ENCODE data around the gene ASPDH. TPM values are rescaled to one million over a fixed set of nuclear protein-coding genes. Genes with fewer than 3 reads are reported as not detected.
"Not testable (repeated sequence)": the region's sequence is repeated elsewhere in the genome, so short reads cannot be mapped to it uniquely, and the experiment has no call there.

The ASPDH gene
- polyA plus RNA-seq, 12 donors: 0.18 to 1.9 (median 0.65) TPM; not detected in 2

GRCh38 chr19:50478901-50479715 is 34.6 kb downstream of the ASPDH start:
- no peak for DNase-seq

- no peak for DNase-seq
Measured at GRCh38 chr19:50477751-50478515, 35.8 kb downstream of the ASPDH start.

GRCh38 chr19:50476907-50477238 is 36.8 kb downstream of the ASPDH start:
- DNase-seq: no peak

GRCh38 chr19:50476224-50476906 is 37.3 kb downstream of the ASPDH start, which contains the start of the genes EMC10 and GARIN5A:
EMC10 (plus strand) TSS chr19:50476507; CDS start chr19:50476545, 38 bp downstream.
GARIN5A (minus strand) TSS chr19:50476848; CDS start chr19:50476388, 460 bp downstream.
- DNase-seq: peak; percentile 94

DNA sequence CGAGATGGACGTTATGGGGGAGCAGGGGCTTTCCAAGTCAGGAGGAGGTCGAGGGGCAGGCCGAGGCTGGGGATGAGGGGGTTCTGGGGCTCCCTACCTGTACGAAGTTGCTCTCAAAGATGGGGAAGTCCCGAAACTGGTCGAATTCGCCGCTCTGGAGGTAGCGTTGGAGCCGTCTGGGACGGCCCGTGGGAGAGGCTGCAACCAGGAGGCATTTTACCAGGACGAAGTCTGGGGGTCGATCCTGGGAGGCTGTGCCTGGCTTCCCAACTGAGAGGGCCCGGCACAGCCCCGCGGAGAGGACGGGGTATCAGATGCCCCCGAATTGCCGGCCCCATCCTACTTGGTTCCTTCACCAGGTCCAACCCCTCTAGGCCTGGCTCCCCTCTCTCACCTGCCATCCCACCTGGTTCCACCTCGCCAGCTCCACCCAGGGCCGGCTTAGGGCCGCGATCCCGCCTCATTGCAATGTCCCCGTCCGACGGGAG is 37.9 kb downstream of the ASPDH start:
- DNase-seq: no peak

DNA sequence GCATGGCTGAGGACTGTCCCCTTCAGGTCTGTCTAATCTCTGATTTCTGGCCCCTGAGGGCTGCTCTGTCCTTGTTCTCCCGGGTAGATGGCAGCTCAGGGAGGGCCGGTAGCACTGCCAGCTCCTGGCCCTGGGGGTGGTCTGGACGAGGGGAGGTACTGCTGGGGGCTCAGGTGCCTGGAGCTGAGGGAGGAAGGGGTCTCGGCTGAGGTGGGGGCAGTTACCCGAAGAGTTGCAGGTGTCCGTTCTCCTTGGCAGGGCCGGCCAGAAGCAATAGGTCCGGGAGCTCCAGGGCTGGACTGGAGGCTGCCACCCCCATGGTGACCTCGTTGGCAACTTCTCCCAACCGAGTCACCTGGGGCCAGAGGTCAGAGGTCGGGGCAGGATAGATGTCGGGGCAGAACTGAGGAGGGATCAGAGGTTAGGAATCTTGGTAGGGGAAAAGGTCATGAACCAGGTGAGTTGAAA is 38.6 kb downstream of the ASPDH start:
- no peak for DNase-seq

GRCh38 chr19:50473336-50473735 is 40.4 kb downstream of the ASPDH start:
- DNase-seq: not testable (repeated sequence)

DNA sequence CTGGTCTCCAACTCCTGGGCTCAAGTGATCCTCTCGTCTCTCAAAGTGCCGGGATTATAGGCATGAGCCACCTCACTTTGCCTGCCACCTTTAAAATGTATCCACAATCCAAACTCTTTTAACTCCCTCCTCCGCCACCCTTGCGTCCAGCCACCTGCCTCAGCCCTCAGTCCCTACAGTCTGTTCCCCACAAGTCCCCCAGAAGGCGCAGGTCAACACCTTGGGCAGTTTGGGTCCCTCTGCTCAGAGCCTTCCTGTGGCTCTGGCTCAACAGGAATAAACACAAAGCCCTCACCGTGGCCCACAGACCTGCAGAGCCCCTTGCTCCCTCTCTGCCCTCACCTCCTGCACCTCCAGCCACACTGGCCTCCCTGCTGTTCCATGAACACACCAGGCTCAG is 44.9 kb downstream of the ASPDH start:
- DNase-seq: no peak

DNA sequence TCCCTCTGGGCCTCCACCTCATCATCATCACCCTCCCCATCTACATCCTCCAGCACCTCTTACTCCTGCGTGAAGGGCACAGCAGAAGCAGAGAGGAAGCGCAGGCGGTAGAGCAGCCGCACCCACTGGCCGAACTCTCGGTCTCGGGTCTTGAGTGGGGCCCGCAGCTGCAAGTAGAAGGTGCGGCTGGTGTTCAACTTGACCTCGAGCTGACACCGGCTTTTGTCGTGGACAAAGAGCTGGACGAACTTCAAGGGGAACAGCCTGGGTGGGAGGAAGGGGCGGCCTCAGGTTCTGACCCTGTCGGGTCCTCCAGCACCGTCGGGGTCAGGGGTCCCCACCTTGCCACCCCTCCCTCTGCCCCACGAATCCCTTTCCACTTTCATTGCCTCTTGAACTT is 46.1 kb downstream of the ASPDH start:
- no peak for DNase-seq

DNA sequence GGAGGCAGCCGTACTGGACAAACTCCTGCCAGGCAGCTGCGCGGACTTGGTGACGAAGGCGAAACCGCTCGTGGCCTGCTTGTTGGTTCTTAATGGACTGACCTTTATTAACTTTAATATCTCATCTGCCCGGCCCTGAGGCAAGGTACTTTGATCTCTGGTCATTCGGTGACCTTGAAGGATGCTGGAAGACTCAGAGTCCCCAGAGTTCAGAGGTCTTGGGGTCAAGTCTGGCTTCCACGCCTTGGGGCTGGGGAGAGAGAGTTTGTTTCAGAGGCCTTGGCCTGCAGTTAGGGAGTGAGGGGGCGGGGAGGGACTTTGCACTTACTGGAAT is 47.0 kb downstream of the ASPDH start:
- no peak for DNase-seq

DNA sequence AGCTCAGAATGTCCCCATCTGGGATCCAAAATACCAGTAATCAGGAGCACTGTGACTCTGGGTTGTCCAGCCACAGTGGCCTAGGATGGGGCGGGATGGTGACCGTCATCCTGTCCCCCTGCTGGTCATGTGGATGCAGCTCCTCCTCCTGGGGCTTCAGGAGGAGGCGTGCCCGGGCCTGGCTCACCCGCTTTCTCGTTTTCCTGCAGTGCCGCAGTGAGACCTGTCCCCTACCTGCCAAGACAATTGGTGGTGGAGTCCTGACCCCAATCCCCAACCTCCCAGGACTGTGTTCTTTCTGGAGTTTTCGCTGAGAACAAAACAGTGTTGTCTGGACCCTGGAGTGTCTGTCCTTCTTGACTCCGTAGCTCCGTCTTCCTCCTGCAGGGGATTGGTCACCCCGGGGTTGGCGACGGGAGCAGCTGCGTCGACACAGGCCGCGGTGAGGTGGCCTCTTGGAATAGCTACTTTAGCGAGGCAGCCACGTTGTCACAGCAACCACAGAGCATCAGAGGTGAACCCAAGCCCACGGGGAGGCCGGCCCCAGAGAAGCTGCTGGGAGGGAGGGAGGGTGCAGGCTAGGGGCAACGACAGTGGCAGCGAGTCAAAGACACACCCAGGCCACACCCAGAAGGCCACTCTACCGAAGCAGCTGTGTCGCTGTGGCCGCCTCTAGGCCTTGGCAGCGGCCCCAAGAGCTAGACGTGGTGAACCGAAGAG is 47.6 kb downstream of the ASPDH start:
- peak; percentile 41 for DNase-seq

GRCh38 chr19:50465000-50465399 is 48.7 kb downstream of the ASPDH start:
- DNase-seq: no peak

- no peak for DNase-seq
Measured at GRCh38 chr19:50464348-50464747, 49.4 kb downstream of the ASPDH start.

DNA sequence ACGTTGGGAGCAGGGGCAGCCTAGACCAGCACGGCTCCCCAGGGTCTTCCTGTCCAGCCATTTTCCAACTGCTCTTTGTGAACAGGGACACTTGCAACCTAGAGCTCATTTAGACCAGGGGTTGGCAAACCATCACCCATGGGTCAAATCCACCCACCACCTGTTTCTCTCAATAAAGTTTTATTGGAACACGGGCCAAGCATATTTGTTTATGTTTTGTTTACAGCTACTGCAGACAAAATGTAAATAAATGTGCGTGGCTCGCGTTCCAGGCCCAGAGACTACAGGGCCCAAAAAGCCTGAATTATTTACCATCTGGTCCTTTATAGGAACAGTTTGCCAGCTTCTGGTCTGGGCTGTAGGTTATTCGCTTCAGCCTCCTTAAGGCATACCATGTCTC is 50.7 kb downstream of the ASPDH start:
- DNase-seq: no peak

Other genes with a start within 250 kb of the ASPDH start
- gene KCNC3, start 184.5 kb downstream of the ASPDH start, polyA plus RNA-seq (ENCODE audit: insufficient read length in 12 of 12): 1 to 10 TPM in 8 of 12 donors, under 1 TPM in 3, not detected in 1; 0.69 to 6.7 (median 1.2) TPM
- 1 to 10 TPM in 5 of 12 donors, under 1 TPM in 5, not detected in 2; 0.43 to 1.6 (median 0.96) TPM for gene NAPSA, start 148.3 kb downstream of the ASPDH start, polyA plus RNA-seq (ENCODE audit: insufficient read length in 12 of 12)
- gene NR1H2, start 137.5 kb downstream of the ASPDH start, polyA plus RNA-seq (ENCODE audit: insufficient read length in 12 of 12): 10 to 100 TPM in 11 of 12 donors, not detected in 1; 16.0 to 30.8 (median 17.6) TPM
- gene POLD1, start 129.6 kb downstream of the ASPDH start, polyA plus RNA-seq (ENCODE audit: insufficient read length in 12 of 12): 10 to 100 TPM in 10 of 12 donors, 1 to 10 TPM in 1, not detected in 1; 8.5 to 41.1 (median 14.5) TPM
- gene SPIB, start 95.0 kb downstream of the ASPDH start, polyA plus RNA-seq (ENCODE audit: insufficient read length in 12 of 12): 1 to 10 TPM in 2 of 12 donors, under 1 TPM in 9, not detected in 1; 0.13 to 9.9 (median 0.56) TPM
- 100 to 1,000 TPM in 1 of 12 donors, 10 to 100 TPM in 9, not detected in 2; 11.4 to 140 (median 53.8) TPM for gene MYBPC2, start 81.0 kb downstream of the ASPDH start, polyA plus RNA-seq (ENCODE audit: insufficient read length in 12 of 12)
- 100 to 1,000 TPM in 4 of 12 donors, 10 to 100 TPM in 8; 66.6 to 203 (median 95.2) TPM for gene EMC10, start 37.4 kb downstream of the ASPDH start, polyA plus RNA-seq (ENCODE audit: insufficient read length in 12 of 12)
- gene GARIN5A, start 37.1 kb downstream of the ASPDH start, polyA plus RNA-seq (ENCODE audit: insufficient read length in 12 of 12): 1 to 10 TPM in 10 of 12 donors, not detected in 2; 2.4 to 6.8 (median 3.9) TPM
- gene JOSD2, start 2.7 kb downstream of the ASPDH start, polyA plus RNA-seq (ENCODE audit: insufficient read length in 12 of 12): 10 to 100 TPM in 11 of 12 donors, not detected in 1; 11.8 to 41.3 (median 17.8) TPM
- 10 to 100 TPM in 4 of 12 donors, 1 to 10 TPM in 7, not detected in 1; 6.0 to 21.0 (median 8.7) TPM for gene LRRC4B, start 54.5 kb upstream of the ASPDH start, polyA plus RNA-seq (ENCODE audit: insufficient read length in 12 of 12)
- under 1 TPM in 3 of 12 donors, not detected in 9; 0.05 to 0.25 (median 0.12) TPM for gene SYT3, start 126.0 kb upstream of the ASPDH start, polyA plus RNA-seq (ENCODE audit: insufficient read length in 12 of 12)
- 1 to 10 TPM in 7 of 12 donors, under 1 TPM in 3, not detected in 2; 0.85 to 2.8 (median 1.5) TPM for gene C19orf81, start 135.5 kb upstream of the ASPDH start, polyA plus RNA-seq (ENCODE audit: insufficient read length in 12 of 12)
- 10 to 100 TPM in 11 of 12 donors, not detected in 1; 11.4 to 87.6 (median 22.0) TPM for gene SHANK1, start 205.9 kb upstream of the ASPDH start, polyA plus RNA-seq (ENCODE audit: insufficient read length in 12 of 12)
- 10 to 100 TPM in 11 of 12 donors, not detected in 1; 14.6 to 62.3 (median 17.6) TPM for gene CLEC11A, start 209.5 kb upstream of the ASPDH start, polyA plus RNA-seq (ENCODE audit: insufficient read length in 12 of 12)

Data from muscle of arm (tissue), 12 donors.